AG09309 (cell line): ENCODE results near the gene PBRM1.

Source experiments
- DNase-seq: peaks from one replicate; pipeline ENCODE4 v3.0.0-alpha.2; 2010; ENCODE audit warnings: low read depth
- H3K4me3 ChIP-seq: 2 replicates; pipeline ENCODE4 v1.5.1; 2011; ENCODE audit warnings: mild to moderate bottlenecking, low read depth, low read length, moderate library complexity; ENCODE audit not compliant: control insufficient read depth
- TF ChIP-seq, protein P1 (sequence below): IDR thresholded peaks from 2 replicates; pipeline ENCODE4 v1.5.1; 2011; ENCODE audit warnings: mild to moderate bottlenecking, low read depth, low read length, inconsistent platforms; ENCODE audit not compliant: insufficient read depth, control insufficient read depth; ENCODE audit errors: missing control alignments

The PBRM1 gene

DNA sequence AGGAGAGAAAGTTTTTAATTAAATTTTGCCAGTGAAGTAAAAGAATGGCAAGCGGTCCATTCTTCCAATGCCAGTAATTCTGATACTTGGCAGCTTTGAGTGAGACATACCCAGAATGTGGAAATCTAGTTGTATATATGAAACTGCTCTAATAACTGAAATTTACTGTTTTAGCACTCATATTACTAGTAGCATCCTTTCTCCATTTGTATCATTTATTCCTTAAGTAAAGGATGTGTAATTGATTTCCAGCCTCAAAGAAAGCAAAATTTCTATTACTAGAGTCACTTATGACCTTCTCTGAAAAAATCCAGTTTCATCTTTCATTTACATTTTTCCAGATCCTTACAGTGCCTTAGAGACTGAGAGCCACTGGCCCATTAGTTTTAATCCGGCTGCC lies 65.1 kb downstream of the PBRM1 start:
- no peak overlapping the region for H3K4me3 ChIP-seq
- TF ChIP-seq, protein P1, sequence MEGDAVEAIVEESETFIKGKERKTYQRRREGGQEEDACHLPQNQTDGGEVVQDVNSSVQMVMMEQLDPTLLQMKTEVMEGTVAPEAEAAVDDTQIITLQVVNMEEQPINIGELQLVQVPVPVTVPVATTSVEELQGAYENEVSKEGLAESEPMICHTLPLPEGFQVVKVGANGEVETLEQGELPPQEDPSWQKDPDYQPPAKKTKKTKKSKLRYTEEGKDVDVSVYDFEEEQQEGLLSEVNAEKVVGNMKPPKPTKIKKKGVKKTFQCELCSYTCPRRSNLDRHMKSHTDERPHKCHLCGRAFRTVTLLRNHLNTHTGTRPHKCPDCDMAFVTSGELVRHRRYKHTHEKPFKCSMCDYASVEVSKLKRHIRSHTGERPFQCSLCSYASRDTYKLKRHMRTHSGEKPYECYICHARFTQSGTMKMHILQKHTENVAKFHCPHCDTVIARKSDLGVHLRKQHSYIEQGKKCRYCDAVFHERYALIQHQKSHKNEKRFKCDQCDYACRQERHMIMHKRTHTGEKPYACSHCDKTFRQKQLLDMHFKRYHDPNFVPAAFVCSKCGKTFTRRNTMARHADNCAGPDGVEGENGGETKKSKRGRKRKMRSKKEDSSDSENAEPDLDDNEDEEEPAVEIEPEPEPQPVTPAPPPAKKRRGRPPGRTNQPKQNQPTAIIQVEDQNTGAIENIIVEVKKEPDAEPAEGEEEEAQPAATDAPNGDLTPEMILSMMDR: no peak
- DNase-seq: no peak

DNA sequence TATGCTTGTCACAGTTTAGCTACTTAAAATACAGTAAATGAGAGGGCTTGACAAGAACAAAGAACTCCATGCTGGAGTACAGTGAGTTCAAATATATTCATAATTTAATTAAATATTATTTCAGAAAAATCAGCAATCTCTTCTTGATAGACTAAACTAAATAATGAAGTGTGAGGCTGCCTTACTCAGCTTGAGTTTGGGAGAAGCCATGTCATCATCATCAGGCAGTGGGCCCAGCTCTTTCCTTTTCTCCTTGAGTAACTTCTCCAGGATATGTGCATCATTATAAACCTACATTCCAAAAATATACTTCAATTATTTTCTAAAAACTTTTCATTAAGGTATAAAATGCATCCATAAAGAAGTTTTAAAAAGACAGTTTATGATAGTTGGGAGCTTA lies 70.5 kb downstream of the PBRM1 start:
- H3K4me3 ChIP-seq: no peak overlapping the region
- no peak for DNase-seq
- TF ChIP-seq, protein P1: no peak

DNA sequence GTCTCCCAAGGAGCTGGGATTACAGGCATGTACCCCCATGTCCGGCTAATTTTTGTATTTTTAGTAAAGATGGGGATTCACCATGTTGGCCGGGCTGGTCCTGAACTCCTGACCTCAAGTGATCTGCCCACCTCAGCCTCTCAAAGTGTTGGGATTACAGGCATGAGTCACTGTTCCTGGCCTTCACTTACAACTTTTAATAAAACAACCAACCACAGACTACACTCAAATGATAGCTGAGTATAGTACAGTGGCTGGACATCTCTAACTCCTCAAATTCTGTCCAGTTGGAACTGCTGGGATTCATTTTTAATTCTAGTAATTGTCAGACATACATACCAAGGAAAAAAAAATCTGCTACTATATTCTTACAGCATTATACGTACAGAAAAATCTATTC lies 71.0 kb downstream of the PBRM1 start:
- TF ChIP-seq, protein P1: no peak
- H3K4me3 ChIP-seq: no peak overlapping the region
- DNase-seq: no peak

DNA sequence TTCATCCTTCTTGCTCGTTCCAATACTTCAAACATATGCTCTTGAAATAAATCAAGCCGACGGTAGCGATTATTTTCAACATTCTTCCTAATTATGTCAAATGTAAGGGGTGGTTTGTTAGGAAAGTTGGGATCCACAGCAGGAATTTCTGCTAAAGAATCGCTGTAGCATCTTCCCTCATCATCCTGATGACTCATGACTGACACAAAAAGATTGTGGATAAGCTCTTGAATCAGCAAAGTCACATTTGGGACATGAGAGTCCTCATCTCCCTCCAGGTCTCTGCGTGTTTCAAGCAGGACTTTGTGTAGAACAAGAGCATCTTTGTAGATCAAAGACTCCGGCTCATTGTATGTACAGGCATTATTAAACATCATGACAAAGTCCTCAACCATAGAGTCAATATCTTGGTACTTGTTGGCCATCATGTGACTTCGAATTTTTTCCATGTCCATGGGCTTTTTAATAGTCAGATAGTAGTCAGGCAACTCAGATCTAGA lies 76.3 kb downstream of the PBRM1 start:
- DNase-seq: no peak
- H3K4me3 ChIP-seq: no peak overlapping the region
- TF ChIP-seq, protein P1: no peak

DNA sequence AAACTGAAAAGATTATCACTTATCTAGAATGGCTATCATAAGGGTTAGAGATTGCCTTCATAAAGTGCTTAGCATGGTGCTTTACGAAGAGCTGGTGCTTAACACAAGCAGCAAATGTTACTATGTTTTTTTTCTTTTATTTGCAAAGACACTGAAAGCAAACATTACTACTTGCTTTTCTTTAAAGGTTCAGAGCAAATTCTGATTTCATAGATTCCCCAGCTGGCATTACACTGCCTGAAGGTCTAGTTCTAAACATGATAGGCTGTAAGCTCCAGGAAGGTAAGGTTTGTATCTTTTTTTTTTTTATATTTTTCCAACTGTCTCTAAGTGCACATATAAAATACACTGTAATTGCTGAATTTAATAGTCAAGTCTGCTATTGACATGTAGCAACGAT lies 77.4 kb downstream of the PBRM1 start:
- no peak overlapping the region for H3K4me3 ChIP-seq
- no peak for DNase-seq
- TF ChIP-seq, protein P1: no peak

DNA sequence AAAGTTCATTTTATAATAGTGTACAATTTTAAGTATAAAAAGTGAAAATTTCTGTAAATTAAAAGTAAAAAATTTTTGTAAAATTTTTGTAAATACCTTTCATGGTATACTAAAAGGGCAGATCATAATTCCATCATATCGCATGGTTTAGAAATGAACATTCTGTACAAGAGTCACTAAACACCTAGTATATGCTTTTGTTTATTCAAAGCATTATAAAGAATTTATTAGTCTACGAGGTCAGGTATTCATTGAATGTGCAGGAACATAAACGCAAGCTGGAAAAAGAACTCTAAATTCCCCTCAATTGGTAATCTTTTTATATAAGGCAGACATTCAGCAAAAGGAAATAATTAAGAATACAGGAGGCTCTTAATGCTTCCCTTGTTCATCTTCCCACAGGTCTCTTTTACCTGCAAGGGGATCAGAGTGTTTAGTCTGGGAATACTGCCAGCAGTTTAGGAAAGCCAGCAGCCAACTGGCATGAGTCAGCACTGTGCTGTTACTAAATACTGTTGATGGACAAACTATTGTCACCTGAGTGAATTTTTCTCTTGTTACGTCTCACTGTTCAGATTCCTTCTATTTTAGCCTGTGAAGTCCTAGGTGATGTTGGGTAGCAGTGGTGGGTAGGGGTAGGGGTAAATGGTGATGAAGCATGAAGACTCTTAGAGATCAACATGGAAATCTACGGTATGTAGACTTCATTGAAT lies 79.2 kb downstream of the PBRM1 start:
- TF ChIP-seq, protein P1: no peak
- no peak overlapping the region for H3K4me3 ChIP-seq
- DNase-seq: no peak
